Measurements from ENCODE around the gene LIAS.
"Not testable (repeated sequence)": the region's sequence is repeated elsewhere in the genome, so short reads cannot be mapped to it uniquely, and the experiment has no call there.

LIAS gene

DNA sequence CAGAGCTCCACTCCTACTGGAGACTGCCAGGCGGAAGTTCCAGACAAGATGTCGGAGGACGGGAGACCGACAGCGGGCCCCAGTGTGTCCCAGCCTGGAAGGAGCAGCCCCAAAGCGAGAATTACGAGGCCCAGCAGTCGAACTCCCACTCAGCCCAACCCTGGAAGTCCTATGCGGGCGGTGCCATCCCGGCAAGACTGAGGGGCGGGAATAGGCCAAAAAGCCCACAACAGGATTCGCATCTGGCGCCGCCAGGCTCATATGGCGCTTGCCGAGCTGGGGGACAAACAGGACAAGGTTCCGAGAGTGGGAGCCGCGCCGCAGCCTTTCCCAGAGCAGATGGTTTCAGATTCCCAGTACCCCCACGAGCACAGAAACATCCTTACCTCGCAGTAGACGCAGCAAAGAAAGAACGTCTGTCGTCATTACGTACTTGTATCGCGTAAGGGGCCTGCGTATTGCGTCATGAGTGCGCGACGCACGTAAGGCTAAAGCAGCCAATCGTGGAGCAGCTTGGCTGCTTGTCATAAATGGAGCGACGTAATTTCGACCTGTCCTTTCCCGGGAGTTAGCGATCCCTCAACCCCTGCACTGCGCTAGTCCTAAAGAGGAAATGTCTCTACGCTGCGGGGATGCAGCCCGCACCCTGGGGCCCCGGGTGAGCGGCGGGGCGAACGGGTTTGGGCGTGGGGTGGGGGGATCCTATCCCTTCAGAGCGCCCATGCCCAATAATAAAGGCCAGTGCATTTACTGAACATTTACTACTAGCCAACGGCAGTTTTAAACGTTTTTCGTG is at the start of gene LIAS, which contains the start of gene RPL9:
LIAS (plus strand) TSS at position 552 of the 796 bp plus-strand sequence; CDS start at position 614, 62 bp downstream.
RPL9 (minus strand) TSS at position 418 of the 796 bp plus-strand sequence. CDS start 483 bp downstream, outside the sequence.
- peak; percentile 99 for DNase-seq (ENCODE audit: low read depth)
- TF ChIP-seq, protein P1, sequence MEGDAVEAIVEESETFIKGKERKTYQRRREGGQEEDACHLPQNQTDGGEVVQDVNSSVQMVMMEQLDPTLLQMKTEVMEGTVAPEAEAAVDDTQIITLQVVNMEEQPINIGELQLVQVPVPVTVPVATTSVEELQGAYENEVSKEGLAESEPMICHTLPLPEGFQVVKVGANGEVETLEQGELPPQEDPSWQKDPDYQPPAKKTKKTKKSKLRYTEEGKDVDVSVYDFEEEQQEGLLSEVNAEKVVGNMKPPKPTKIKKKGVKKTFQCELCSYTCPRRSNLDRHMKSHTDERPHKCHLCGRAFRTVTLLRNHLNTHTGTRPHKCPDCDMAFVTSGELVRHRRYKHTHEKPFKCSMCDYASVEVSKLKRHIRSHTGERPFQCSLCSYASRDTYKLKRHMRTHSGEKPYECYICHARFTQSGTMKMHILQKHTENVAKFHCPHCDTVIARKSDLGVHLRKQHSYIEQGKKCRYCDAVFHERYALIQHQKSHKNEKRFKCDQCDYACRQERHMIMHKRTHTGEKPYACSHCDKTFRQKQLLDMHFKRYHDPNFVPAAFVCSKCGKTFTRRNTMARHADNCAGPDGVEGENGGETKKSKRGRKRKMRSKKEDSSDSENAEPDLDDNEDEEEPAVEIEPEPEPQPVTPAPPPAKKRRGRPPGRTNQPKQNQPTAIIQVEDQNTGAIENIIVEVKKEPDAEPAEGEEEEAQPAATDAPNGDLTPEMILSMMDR (IDR thresholded peaks at IDR 0.05; ENCODE audit: low read depth, low read length, missing control alignments) = no peak

GRCh38 chr4:39410415-39410814 is 48.4 kb upstream of the LIAS start:
- TF ChIP-seq, protein P1 (IDR thresholded peaks at IDR 0.05; ENCODE audit: low read depth, low read length, missing control alignments) = no peak
- no peak overlapping the region for H3K4me3 ChIP-seq (ENCODE audit: low read depth, low read length)
- no peak for DNase-seq (ENCODE audit: low read depth)

More for the DNA sequence above, at the start of gene LIAS, which contains the start of gene RPL9:
- peak within 1 kb of the TSS; percentile 81 for H3K4me3 ChIP-seq (ENCODE audit: low read depth, low read length)

GRCh38 chr4:39411561-39411960 is 47.3 kb upstream of the LIAS start:
- DNase-seq (ENCODE audit: low read depth); H3K4me3 ChIP-seq (ENCODE audit: low read depth, low read length): not testable (repeated sequence)

DNA sequence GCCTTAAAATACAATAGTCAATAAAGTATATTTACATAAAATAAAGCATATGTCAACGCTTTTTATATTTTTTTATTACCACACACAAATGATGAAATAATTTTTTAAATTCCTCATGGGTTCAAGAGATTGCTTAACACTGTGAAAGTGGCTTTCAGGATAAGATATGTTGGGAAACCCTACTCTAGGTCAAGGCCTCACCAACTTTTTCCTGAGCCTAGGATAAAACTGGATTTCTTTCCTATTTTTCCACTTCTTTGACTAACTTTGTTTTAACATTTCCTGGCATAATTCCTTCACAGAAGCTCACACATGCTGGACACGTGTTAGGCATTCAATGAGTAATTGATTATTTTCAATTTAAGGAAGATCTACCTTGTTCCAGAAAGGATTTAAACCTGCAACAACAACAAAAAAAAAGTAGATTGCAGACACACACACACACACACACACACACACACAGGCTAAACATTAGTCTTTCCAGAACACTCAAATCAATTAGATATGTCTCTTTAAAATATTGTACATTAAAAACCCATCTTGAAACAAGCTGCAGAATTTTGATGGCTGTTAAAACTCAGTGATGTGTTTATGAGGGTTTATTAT is 43.1 kb upstream of the LIAS start:
- TF ChIP-seq, protein P1 (IDR thresholded peaks at IDR 0.05; ENCODE audit: low read depth, low read length, missing control alignments) = no peak
- no peak for DNase-seq (ENCODE audit: low read depth)

DNA sequence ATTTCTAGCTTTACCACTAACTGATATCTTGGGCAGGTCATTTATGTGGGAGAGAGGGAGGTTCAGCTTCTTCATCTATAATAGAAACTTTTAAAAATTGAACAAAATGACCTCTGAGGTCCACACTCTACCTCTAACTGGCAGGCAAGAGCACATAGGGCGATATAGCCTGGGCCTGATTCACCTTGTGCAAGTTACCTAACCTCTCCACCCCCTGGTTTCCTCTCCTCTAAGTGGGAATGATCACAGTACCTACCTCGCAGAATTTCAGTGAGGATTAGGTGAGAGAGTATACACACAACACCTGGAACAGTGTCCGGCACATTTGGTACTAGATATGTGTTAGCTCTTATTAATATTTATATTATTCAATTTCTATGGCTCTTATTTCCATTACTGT is 36.6 kb upstream of the LIAS start:
- TF ChIP-seq, protein P1 (IDR thresholded peaks at IDR 0.05; ENCODE audit: low read depth, low read length, missing control alignments) = no peak
- no peak overlapping the region for H3K4me3 ChIP-seq (ENCODE audit: low read depth, low read length)
- no peak for DNase-seq (ENCODE audit: low read depth)

More for the DNA sequence above, 43.1 kb upstream of the LIAS start:
- H3K4me3 ChIP-seq (ENCODE audit: low read depth, low read length) = no peak overlapping the region

- H3K4me3 ChIP-seq (ENCODE audit: low read depth, low read length); DNase-seq (ENCODE audit: low read depth): not testable (repeated sequence)
Observed at GRCh38 chr4:39425297-39425696, 33.6 kb upstream of the LIAS start.

- H3K4me3 ChIP-seq (ENCODE audit: low read depth, low read length) = no peak overlapping the region
- DNase-seq (ENCODE audit: low read depth) = no peak
- TF ChIP-seq, protein P1 (IDR thresholded peaks at IDR 0.05; ENCODE audit: low read depth, low read length, missing control alignments) = no peak
Observed at GRCh38 chr4:39426728-39427127, 32.1 kb upstream of the LIAS start.

Data from GM12864 (cell line).